H1 (cell line): ENCODE data around the gene ASTN1. TPM values are rescaled to one million over a fixed set of nuclear protein-coding genes. Genes with fewer than 3 reads are reported as not detected.

ENCODE experiments used
- FOSL1 ChIP-seq: IDR thresholded peaks from 2 replicates; pipeline ENCODE4 v1.6.1; 2011; ENCODE audit warnings: mild to moderate bottlenecking, low read depth, low read length, moderate library complexity; ENCODE audit not compliant: insufficient read depth
- polyA plus RNA-seq, 7 experiments: library from polyadenylated mRNA; depleted of rRNA in 3 of 7; stranded (reverse) in 5 of 7; unstranded in 2 of 7; fragments of >200 nt in 5 of 7; fragments of 200-250 nt in 2 of 7; gene quantifications; 1 replicate in 5 of 7; 2 replicates in 1 of 7; 4 replicates in 1 of 7; pipeline versions ENCODE4 v1.2.1 to v1.2.3, GENCODE V29; 2011 to 2013; ENCODE audit warnings: missing spikeins in 2 of 7, mixed read lengths in 2 of 7
- total RNA-seq: library from RNA; stranded (reverse); fragmentation: NEBNext Ultra II Directional; extraction: Animal tissue kit (Norgen Biotek cat#: 25700); gene quantifications from 2 replicates; pipeline ENCODE4 v1.2.1, GENCODE V29; 2021

Gene ASTN1
- total and polyA plus RNA-seq, 2 of the 8 experiments (the other 6 are each of a cell fraction or from before 2014, with no cell fraction given), result 2.9 to 4.1 TPM

DNA sequence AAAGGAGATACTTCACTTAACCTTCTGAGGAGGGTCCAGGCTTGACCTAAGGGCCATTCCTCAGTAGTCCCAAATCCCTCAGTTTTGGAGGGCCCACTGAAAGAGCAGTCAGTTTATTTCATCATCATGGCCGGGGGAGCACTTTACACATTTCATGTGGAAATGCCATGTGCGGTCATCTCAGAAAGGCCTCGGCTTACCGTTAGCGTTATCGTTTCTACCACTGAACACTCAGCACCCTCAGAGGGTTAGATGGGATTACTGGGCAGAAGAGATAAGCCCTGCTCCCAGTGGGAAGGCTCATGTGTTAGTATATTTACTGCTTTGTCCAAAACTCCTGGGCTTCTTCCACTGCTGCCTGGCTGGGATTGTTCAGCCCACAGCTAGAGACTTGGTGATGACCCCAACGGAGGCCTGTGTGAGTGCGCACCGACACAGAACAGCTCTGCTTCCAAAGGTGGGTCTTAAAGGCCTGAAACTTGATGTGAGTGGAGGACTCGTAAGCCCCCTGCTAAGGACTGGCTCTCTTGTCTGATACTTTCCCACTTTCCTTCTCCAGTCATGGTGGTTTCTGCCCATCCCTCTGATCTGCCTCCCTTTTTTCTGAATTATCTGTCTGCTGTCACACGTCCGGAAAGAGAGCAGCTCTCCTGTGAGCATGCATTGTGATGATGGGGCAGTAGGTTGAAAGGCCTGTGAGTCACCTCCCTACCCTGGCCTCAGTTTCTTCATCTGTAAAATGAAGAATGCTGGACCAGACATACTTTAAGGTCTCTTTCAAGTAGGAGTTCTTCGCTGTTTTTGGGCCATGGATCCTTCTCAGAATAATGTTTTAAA is 284.5 kb downstream of the ASTN1 start (continued):
- no peak for TF ChIP-seq FOSL1
- TF ChIP-seq, all 59 proteins: peak for 0
